ENCODE data around the gene CPNE2. TPM values are rescaled to one million over a fixed set of nuclear protein-coding genes. Genes with fewer than 3 reads are reported as not detected.

Gene CPNE2
- total RNA-seq, 4 donors from 2014 or later = 12.5 to 18.9 (median 14.9) TPM

GRCh38 chr16:57115514-57116182, 23.3 kb downstream of the CPNE2 start:
- TF ChIP-seq POLR2A (IDR thresholded peaks at IDR 0.05) = no peak
- TF ChIP-seq CTCF (IDR thresholded peaks at IDR 0.05) = no peak
- no peak for DNase-seq (ENCODE audit: low spot score in 2 of 2)
- no peak overlapping the region for H3K4me3 ChIP-seq (ENCODE audit: low read depth, poor library complexity, severe bottlenecking)
- intact Hi-C loops (cut with DNase I; ENCODE audit: low total_unique reads) = no loop called here
- 45 to 50% methylated on average over 13 to 14 of the region's 25 CpGs for WGBS, 2 donors

DNA sequence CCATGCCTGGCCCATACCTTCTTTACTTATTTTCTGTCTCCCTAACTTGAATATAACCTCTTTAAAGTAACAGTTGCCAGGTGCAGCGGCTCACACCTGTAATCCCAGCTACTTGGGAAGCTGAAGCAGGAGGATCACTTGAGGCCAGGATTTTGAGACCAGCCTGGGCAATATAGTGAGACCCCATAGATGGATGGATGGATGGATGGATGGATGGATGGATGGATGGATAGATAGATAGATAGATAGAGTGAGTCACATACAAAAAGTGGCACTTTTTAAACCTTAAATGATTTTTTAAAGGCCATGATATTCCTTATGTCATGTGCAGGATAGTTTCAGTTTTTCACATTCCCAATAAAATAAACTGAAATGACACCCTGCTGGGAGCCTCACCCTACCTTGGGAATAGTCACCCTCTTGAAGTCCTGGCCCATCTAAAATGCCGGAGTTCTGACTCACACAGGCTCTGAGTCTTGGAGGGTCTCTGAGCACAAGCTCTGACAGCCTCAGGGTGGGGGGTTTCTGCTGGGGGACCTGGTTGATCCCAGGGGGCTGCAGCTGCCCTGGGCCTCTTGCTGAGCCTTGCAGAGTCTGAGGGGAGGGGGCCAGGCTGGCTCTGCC, 26.2 kb downstream of the CPNE2 start:
- intact Hi-C loops (cut with DNase I; ENCODE audit: low total_unique reads) = no loop called here
- TF ChIP-seq CTCF (IDR thresholded peaks at IDR 0.05) (no peak), POLR2A (IDR thresholded peaks at IDR 0.05) (no peak)

GRCh38 chr16:57123216-57123973, 31.0 kb downstream of the CPNE2 start:
- TF ChIP-seq POLR2A (IDR thresholded peaks at IDR 0.05) (no peak), CTCF (IDR thresholded peaks at IDR 0.05) (no peak)
- DNase-seq (ENCODE audit: low spot score in 2 of 2) = no peak
- intact Hi-C loops (cut with DNase I; ENCODE audit: low total_unique reads) = no loop called here
- no peak overlapping the region for H3K4me3 ChIP-seq (ENCODE audit: low read depth, poor library complexity, severe bottlenecking)
- 88 to 89% methylated on average over 7 of the region's 7 CpGs for WGBS, 2 donors

More for the DNA sequence above, 26.2 kb downstream of the CPNE2 start:
- 95 to 96% methylated on average over 2 of the region's 2 CpGs for WGBS, 2 donors
- no peak overlapping the region for H3K4me3 ChIP-seq (ENCODE audit: low read depth, poor library complexity, severe bottlenecking)
- DNase-seq (ENCODE audit: low spot score in 2 of 2) = no peak

GRCh38 chr16:57123974-57124674, 31.7 kb downstream of the CPNE2 start:
- 86 to 87% methylated on average over 11 of the region's 11 CpGs for WGBS, 2 donors
- DNase-seq (ENCODE audit: low spot score in 2 of 2) = no peak
- no peak overlapping the region for H3K4me3 ChIP-seq (ENCODE audit: low read depth, poor library complexity, severe bottlenecking)
- intact Hi-C loops (cut with DNase I; ENCODE audit: low total_unique reads) = no loop called here
- TF ChIP-seq CTCF (IDR thresholded peaks at IDR 0.05) (no peak), POLR2A (IDR thresholded peaks at IDR 0.05) (no peak)

GRCh38 chr16:57125376-57125775, 33.0 kb downstream of the CPNE2 start:
- no peak for TF ChIP-seq CTCF (IDR thresholded peaks at IDR 0.05)
- no peak for TF ChIP-seq POLR2A (IDR thresholded peaks at IDR 0.05)
- intact Hi-C loops (cut with DNase I; ENCODE audit: low total_unique reads) = no loop called here
- 96 to 99% methylated on average over 4 of the region's 4 CpGs for WGBS, 2 donors
- DNase-seq (ENCODE audit: low spot score in 2 of 2) = no peak
- H3K4me3 ChIP-seq (ENCODE audit: low read depth, poor library complexity, severe bottlenecking) = no peak overlapping the region

All from lower leg skin (tissue), 4 donors.